SH-SY5Y (cell line): ENCODE measurements around the gene INAFM2.

Source experiments
- GATA2 ChIP-seq: IDR thresholded peaks from 2 replicates; pipeline ENCODE4 v1.6.1; 2011; ENCODE audit warnings: mild to moderate bottlenecking, low read depth, low read length
- GATA3 ChIP-seq: IDR thresholded peaks from 2 replicates; pipeline ENCODE4 v1.6.1; 2011; ENCODE audit warnings: low read depth, mild to moderate bottlenecking, low read length, moderate library complexity

DNA sequence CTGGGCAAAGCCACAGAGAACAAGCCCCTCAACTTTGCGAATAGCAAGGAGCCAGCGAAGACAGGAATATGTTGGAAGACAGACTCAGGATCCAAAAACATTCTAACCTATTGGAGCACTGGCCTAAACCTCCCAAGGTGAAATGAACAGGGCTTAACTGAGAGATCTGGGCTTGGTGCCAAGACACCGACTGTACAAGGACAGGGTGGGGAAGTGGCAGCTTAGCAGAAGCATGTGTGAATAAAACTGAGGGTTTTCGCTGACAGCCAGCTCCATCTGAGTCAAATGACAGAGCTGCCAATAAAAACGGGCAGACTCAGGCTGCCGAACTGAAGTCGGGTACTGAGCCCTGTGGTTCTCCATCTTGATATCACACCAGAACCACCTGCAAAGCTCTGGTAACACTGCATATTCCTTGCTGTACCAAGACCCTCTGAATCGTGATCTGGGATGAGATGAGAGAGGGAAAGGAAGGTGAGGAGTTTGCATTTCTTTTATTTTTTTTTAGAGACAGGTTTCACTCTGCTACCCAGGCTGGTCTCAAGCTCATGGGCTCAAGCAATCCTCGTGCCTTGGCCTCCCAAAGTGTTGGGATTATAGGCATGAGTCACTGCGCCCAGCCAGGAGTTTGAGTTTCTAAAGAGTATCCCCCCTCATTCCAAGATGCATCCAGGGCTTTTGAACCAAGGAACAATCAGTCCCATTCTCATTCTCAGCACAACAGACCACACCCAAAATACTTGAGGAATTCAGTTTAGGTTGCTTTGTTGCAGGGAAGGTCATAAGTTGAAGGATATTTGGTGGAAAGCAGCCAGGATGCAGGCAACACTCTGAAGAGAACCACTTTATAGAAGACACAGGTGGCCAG lies 9.7 kb upstream of the INAFM2 start:
- TF ChIP-seq GATA2 (peak; percentile 18; the same call in 1 of the 2 replicates), GATA3 (no peak)
